SK-N-SH (cell line): ENCODE data around the gene HSPH1. TPM values are rescaled to one million over a fixed set of nuclear protein-coding genes. Genes with fewer than 3 reads are reported as not detected.

ENCODE experiments used
- CTCF ChIA-PET: fragments of 300-600, 350-600 bp; formaldehyde crosslinking; extraction: SDS; loops from one replicate; lab custom pipeline; 2021; lab: Yijun Ruan, JAX
- POLR2A ChIA-PET: fragments of 350-600 bp; sonication (Branson Sonifier 250); formaldehyde crosslinking; extraction: SDS; loops from one replicate; lab custom pipeline; 2020; ENCODE audit warnings: antibody characterized with exemption, inconsistent platforms; lab: Yijun Ruan, JAX
- DNase-seq: peaks from one replicate; pipeline ENCODE4 v3.0.0; 2012
- H2AFZ ChIP-seq: fragments of 200-600 bp; sonication (generic); 2 replicates; pipeline ENCODE4 v1.8.1; 2016; ENCODE audit warnings: antibody characterized with exemption, mild to moderate bottlenecking, low read depth
- H3F3A ChIP-seq: fragments of 200-600 bp; sonication (generic); replicated peaks from 2 replicates; pipeline ENCODE3; 2016; ENCODE audit warnings: antibody characterized with exemption, mild to moderate bottlenecking; ENCODE audit not compliant: insufficient read depth
- H3K27ac ChIP-seq, 2 experiments: fragments of 200-500 bp in 1 of 2; fragments of 200-600 bp in 1 of 2; sonication (Bioruptor generic) in 1 of 2; sonication (generic), shearing (Covaris generic) in 1 of 2; 2 replicates each; pipeline versions ENCODE4 v1.5.1 to v1.6.1; 2014 to 2016; ENCODE audit warnings: low read depth in 2 of 2, inconsistent platforms in 1 of 2, low read length in 1 of 2, mild to moderate bottlenecking in 1 of 2, mixed read lengths in 1 of 2
- H3K27me3 ChIP-seq: fragments of 200-600 bp; sonication (generic), shearing (Covaris generic); 2 replicates; pipeline ENCODE4 v1.6.1; 2016; ENCODE audit warnings: mixed run types; ENCODE audit not compliant: insufficient read depth
- H3K36me3 ChIP-seq, 2 experiments: fragments of 200-500 bp in 1 of 2; fragments of 200-600 bp in 1 of 2; sonication (Bioruptor generic) in 1 of 2; sonication (generic) in 1 of 2; replicated peaks in 1 of 2; 2 replicates each; pipeline versions ENCODE3 to v1.5.1; 2014 to 2016; ENCODE audit warnings: low read length in 1 of 2, mild to moderate bottlenecking in 1 of 2; ENCODE audit not compliant: insufficient read depth in 2 of 2, control insufficient read depth in 1 of 2
- H3K4me1 ChIP-seq, 2 experiments: fragments of 200-500 bp in 1 of 2; fragments of 200-600 bp in 1 of 2; sonication (Bioruptor generic) in 1 of 2; sonication (generic), shearing (Covaris generic) in 1 of 2; 2 replicates each; pipeline versions ENCODE4 v1.5.1 to v1.6.1; 2014 to 2016; ENCODE audit warnings: low read depth in 1 of 2, low read length in 1 of 2, mixed run types in 1 of 2; ENCODE audit not compliant: insufficient read depth in 2 of 2, control insufficient read depth in 1 of 2
- H3K4me2 ChIP-seq: fragments of 200-600 bp; sonication (generic), shearing (Covaris generic); 2 replicates; pipeline ENCODE4 v1.6.1; 2017; ENCODE audit warnings: mixed run types
- H3K4me3 ChIP-seq, 2 experiments: fragments of 200-500 bp in 1 of 2; fragments of 200-600 bp in 1 of 2; sonication (Bioruptor generic) in 1 of 2; sonication (generic), shearing (Covaris generic) in 1 of 2; 2 replicates each; pipeline versions ENCODE4 v1.5.1 to v1.8.1; 2014 to 2016; ENCODE audit warnings: low read depth in 2 of 2, inconsistent platforms in 1 of 2, low read length in 1 of 2, mild to moderate bottlenecking in 1 of 2, mixed read lengths in 1 of 2, moderate library complexity in 1 of 2
- H3K79me2 ChIP-seq: fragments of 200-600 bp; sonication (generic); 2 replicates; pipeline ENCODE4 v1.8.1; 2017; ENCODE audit warnings: mild to moderate bottlenecking; ENCODE audit not compliant: insufficient read depth
- H3K9ac ChIP-seq: fragments of 200-600 bp; sonication (generic); 2 replicates; pipeline ENCODE4 v1.6.1; 2017; ENCODE audit warnings: mixed run types
- H3K9me2 ChIP-seq: fragments of 200-600 bp; sonication (generic); 2 replicates; pipeline ENCODE4 v1.6.1; 2017; ENCODE audit warnings: mixed run types
- H3K9me3 ChIP-seq: fragments of 200-600 bp; sonication (generic); 2 replicates; pipeline ENCODE4 v1.6.1; 2017; ENCODE audit warnings: mixed run types, mild to moderate bottlenecking, moderate library complexity
- H4K20me1 ChIP-seq: fragments of 200-600 bp; sonication (generic); 2 replicates; pipeline ENCODE4 v1.6.1; 2017; ENCODE audit warnings: mild to moderate bottlenecking, mixed run types; ENCODE audit not compliant: insufficient read depth
- EP300 ChIP-seq, 2 experiments: IDR thresholded peaks; 2 replicates each; pipeline versions ENCODE4 v1.4.0 to v1.6.1; 2012; ENCODE audit warnings: borderline replicate concordance in 1 of 2, low read depth in 1 of 2, low read length in 1 of 2
- GABPA ChIP-seq: IDR thresholded peaks from 2 replicates; pipeline ENCODE4 v1.4.0; 2012; ENCODE audit warnings: low read depth, mild to moderate bottlenecking
- GATA2 ChIP-seq: sonication (generic); formaldehyde crosslinking; IDR thresholded peaks from 2 replicates; pipeline ENCODE4 v1.5.0; 2020; ENCODE audit warnings: mild to moderate bottlenecking, missing genetic modification reagents
- JUND ChIP-seq: IDR thresholded peaks from 2 replicates; pipeline ENCODE4 v1.4.0; 2012
- TCF12 ChIP-seq: IDR thresholded peaks from 2 replicates; pipeline ENCODE4 v1.4.0; 2012
- WGBS: methylation state at CpG from one replicate; pipeline ENCODE4 v1.1.6; 2017; ENCODE audit warnings: low lambda C conversion rate; 5-methylcytosine and 5-hydroxymethylcytosine counted together
- polyA plus RNA-seq, 3 experiments: library from polyadenylated mRNA; depleted of rRNA; stranded (reverse); fragments of >200 nt; gene quantifications; 2 replicates each; pipeline ENCODE4 v1.2.3, GENCODE V29; 2012

Gene HSPH1
- polyA plus RNA-seq, 1 of the 3 experiments (the other 2 are of a cell fraction), result 32.8 TPM

DNA sequence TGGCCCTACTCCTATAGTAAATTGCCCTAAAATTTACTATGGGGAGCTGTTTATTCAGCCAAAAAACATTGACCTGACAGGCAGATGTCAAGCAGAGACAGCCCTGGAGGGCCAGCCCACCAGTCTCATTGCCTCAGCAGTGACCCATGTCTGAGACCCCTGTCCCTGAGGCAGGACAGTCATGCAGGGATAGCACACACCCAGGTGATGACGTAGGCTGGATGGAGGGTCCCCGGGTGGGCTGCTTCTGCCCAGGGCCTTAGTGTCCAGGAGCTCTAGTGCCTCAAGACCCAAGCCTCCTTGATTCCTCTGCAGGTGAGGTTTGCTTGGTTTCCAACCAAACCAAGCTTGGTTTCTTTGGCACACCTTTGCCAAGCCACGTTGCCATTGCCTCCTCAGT, 72.1 kb downstream of the HSPH1 start:
- no peaks in the 10 kb centered on the region for H3K9me3 ChIP-seq
- H2AFZ ChIP-seq, result no peak overlapping the region
- no peak overlapping the region for H3K4me2 ChIP-seq
- no peak overlapping the region for H3K27ac ChIP-seq
- WGBS, result 33% methylated on average over 1 of the region's 3 CpGs
- H3K4me1 ChIP-seq, result peaks cover 0 to 10% of the 10 kb centered on the region in 2 experiments; a peak in 1 of 4 replicates
- H3K9me2 ChIP-seq, result no peaks in the 10 kb centered on the region
- ChIA-PET CTCF (interaction anchor here (1.1 to 1.4 kb wide), 2 partner anchors 110 to 957 kb away, joined by 3 to 5 read pairs; partner anchors contain the start of gene B3GLCT), POLR2A (no interaction called here)
- no peak for DNase-seq
- H3K79me2 ChIP-seq, result no peaks in the 10 kb centered on the region
- no peaks in the 10 kb centered on the region; the same call in 1 of the 2 replicates for H3K27me3 ChIP-seq
- H3F3A ChIP-seq, result no peaks in the 10 kb centered on the region
- H3K9ac ChIP-seq, result no peak overlapping the region
- H4K20me1 ChIP-seq, result no peaks in the 10 kb centered on the region
- no peak overlapping the region for H3K4me3 ChIP-seq
- no peaks in the 10 kb centered on the region for H3K36me3 ChIP-seq
- no peak for TF ChIP-seq JUND

DNA sequence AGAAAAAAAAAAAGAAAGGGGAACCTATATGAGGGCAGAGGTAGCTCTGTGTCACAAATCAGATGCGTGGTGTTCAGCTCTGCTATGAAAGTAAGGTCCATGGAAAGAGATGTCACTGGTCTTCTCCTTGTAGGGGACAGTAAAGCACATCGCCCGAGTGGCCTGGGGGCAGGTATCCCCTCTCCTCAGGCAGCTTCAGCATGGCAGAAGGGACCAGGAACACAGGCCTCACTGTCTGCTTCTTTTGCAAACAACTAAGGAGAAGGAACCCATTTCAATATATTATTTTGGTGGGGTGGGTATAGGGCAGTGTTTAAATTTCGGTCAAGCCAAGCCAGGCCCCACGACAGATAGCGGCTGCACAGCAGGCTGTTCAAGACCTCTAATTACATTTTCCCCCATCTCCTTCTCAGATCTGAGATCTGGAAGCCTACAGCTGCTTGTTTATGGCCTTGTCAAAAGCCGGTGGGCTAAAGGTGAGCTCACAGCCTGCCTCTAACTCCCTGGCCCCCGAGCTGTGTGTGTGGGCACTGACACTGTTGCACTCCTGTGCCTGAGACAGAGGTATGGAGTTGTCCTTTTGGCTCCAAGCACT, 72.8 kb downstream of the HSPH1 start:
- no peaks in the 10 kb centered on the region for H4K20me1 ChIP-seq
- H3K9me2 ChIP-seq, result no peaks in the 10 kb centered on the region
- no peaks in the 10 kb centered on the region for H3K79me2 ChIP-seq
- no peak overlapping the region for H3K9ac ChIP-seq
- no peak overlapping the region for H3K4me2 ChIP-seq
- H3K9me3 ChIP-seq, result no peaks in the 10 kb centered on the region
- H3K36me3 ChIP-seq, result no peaks in the 10 kb centered on the region
- peaks cover 0 to 10% of the 10 kb centered on the region in 2 experiments; a peak in 1 of 4 replicates for H3K4me1 ChIP-seq
- H3K27me3 ChIP-seq, result no peaks in the 10 kb centered on the region; the same call in 1 of the 2 replicates
- no peak overlapping the region for H3K4me3 ChIP-seq
- 77% methylated on average over 8 of the region's 8 CpGs for WGBS
- no peak overlapping the region for H3K27ac ChIP-seq
- ChIA-PET CTCF (interaction anchor here (1.1 to 1.4 kb wide), 2 partner anchors 110 to 956 kb away, joined by 3 to 5 read pairs; partner anchors contain the start of gene B3GLCT), POLR2A (no interaction called here)
- H3F3A ChIP-seq, result no peaks in the 10 kb centered on the region
- no peak overlapping the region for H2AFZ ChIP-seq
- TF ChIP-seq EP300 (IDR thresholded peaks at IDR 0.05; ENCODE audit: borderline replicate concordance in 1 of 2, low read depth in 1 of 2, low read length in 1 of 2) (peak in 1 of 2 experiments; percentile 20; a peak in 1 of 4 replicates), TCF12 (no peak), GATA2 (CRISPR knock-in tag) (peak; percentile 71), GABPA (no peak)
- DNase-seq, result peak; percentile 48

Other genes starting within 250 kb of the HSPH1 start
- gene TEX26, start 229.2 kb downstream of the HSPH1 start, polyA plus RNA-seq (2012; rRNA removed), result not detected in 2 replicates
- 2.4 and 2.8 TPM in 2 replicates for gene B3GLCT, start 38.1 kb upstream of the HSPH1 start, polyA plus RNA-seq (2012; rRNA removed)